Lower lobe of right lung (tissue), 2 donors: ENCODE measurements around the gene SCO2. TPM values are rescaled to one million over a fixed set of nuclear protein-coding genes. Genes with fewer than 3 reads are reported as not detected.

Experiments
- ATAC-seq, 2 donors: fragments of 200-7000 bp; cut with Tn5 transposase; one replicate each; pipeline ENCODE4 v1.9.1; 2020 to 2022; ENCODE audit warnings: mild to moderate bottlenecking in 2 of 2, moderate library complexity in 2 of 2
- DNase-seq: peaks from one replicate; pipeline ENCODE4 v3.0.0-alpha.2; 2020
- H3K27ac ChIP-seq: fragments of 200-600 bp; one replicate; pipeline ENCODE4 v1.8.0; 2022
- H3K27me3 ChIP-seq: fragments of 200-600 bp; one replicate; pipeline ENCODE4 v1.8.0; 2022; ENCODE audit warnings: low read depth
- H3K36me3 ChIP-seq: fragments of 200-600 bp; one replicate; pipeline ENCODE4 v1.8.0; 2022; ENCODE audit warnings: mild to moderate bottlenecking
- H3K4me1 ChIP-seq: fragments of 200-600 bp; one replicate; pipeline ENCODE4 v1.8.0; 2022
- H3K4me3 ChIP-seq: fragments of 200-600 bp; one replicate; pipeline ENCODE4 v1.8.0; 2022; ENCODE audit warnings: mild to moderate bottlenecking
- H3K9me3 ChIP-seq: fragments of 200-600 bp; one replicate; pipeline ENCODE4 v1.8.0; 2022
- intact Hi-C: fragments of 100-400 bp; cut with DNase I; formaldehyde crosslinking; loops from one replicate; pipeline ENCODE4 v1.11.0; 2022
- total RNA-seq: library from RNA; stranded (reverse); fragmentation: NEBNext Ultra II Directional; extraction: Animal tissue kit (Norgen Biotek cat#: 25700); gene quantifications from one replicate; pipeline ENCODE4 v1.2.1, GENCODE V29; 2021
- TF ChIP-seq, protein P1 (sequence below): fragments of 200-600 bp; IDR thresholded peaks from one replicate; pipeline ENCODE4 v1.8.0; 2022; ENCODE audit warnings: antibody characterized with exemption, mild to moderate bottlenecking
- donor health status: DM: no; HTN: yes; CAD: no; lungs with severe emphysema.

The SCO2 gene
- total RNA-seq, 1 donor from 2014 or later = 4.9 TPM

DNA sequence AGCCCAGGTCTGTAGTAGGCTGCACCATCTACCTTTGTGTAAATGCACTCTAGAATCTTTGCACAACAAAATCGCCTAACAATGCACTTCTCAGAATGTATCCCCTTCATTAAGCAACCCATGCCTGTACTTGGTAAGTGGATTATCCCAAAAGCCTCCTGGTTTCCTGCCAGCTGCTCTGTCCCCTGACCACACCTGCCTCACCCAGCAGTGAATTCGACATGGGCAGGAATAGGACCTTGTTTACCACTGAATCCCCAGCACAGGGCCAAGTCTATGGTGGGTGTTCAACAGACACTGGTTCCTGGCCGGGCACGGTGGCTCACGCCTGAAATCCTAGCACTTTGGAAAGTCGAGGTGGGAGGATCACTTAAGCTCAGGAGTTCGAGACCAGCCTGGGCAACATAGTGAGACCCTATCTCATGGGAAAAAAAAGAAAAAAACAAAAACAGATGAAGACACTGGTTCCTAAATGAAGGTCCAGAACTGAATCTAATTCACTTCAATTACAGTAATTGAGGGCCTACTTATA, 42.4 kb upstream of the SCO2 start:
- peaks cover 5% of the 10 kb centered on the region for H3K36me3 ChIP-seq
- intact Hi-C loops = no loop called here
- H3K4me1 ChIP-seq = peaks cover 8% of the 10 kb centered on the region
- H3K27ac ChIP-seq = no peak overlapping the region
- H3K9me3 ChIP-seq = no peaks in the 10 kb centered on the region
- no peaks in the 10 kb centered on the region for H3K27me3 ChIP-seq
- ATAC-seq (no peak), DNase-seq (no peak)
- no peak overlapping the region for H3K4me3 ChIP-seq
- TF ChIP-seq, protein P1, sequence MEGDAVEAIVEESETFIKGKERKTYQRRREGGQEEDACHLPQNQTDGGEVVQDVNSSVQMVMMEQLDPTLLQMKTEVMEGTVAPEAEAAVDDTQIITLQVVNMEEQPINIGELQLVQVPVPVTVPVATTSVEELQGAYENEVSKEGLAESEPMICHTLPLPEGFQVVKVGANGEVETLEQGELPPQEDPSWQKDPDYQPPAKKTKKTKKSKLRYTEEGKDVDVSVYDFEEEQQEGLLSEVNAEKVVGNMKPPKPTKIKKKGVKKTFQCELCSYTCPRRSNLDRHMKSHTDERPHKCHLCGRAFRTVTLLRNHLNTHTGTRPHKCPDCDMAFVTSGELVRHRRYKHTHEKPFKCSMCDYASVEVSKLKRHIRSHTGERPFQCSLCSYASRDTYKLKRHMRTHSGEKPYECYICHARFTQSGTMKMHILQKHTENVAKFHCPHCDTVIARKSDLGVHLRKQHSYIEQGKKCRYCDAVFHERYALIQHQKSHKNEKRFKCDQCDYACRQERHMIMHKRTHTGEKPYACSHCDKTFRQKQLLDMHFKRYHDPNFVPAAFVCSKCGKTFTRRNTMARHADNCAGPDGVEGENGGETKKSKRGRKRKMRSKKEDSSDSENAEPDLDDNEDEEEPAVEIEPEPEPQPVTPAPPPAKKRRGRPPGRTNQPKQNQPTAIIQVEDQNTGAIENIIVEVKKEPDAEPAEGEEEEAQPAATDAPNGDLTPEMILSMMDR = no peak

DNA sequence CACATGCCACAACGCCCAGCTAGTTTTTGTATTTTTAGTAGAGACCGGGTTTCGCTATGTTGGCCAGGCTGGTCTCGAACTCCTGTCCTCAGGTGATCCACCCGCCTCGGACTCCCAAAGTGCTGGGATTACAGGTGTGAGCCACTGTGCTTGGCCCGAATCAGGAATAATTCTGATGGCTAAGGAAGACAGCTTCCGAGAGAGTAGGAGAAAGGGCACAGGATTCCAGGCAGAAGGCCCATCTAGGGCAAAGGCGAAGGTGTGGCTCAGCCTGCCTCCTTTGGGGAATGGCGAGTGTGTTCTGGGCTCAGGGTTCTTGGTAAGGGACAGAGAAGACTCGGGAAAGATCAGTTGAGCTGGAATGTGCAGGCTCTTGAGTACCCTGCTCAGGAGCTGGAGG, 38.9 kb upstream of the SCO2 start:
- Histone ChIP-seq H3K4me1 (peaks cover 8% of the 10 kb centered on the region), H3K27me3 (no peaks in the 10 kb centered on the region), H3K4me3 (no peak overlapping the region), H3K9me3 (no peaks in the 10 kb centered on the region), H3K36me3 (no peaks in the 10 kb centered on the region), H3K27ac (no peak overlapping the region)
- intact Hi-C loops = no loop called here
- no peak for DNase-seq
- TF ChIP-seq, protein P1 = no peak
- ATAC-seq = no peak

DNA sequence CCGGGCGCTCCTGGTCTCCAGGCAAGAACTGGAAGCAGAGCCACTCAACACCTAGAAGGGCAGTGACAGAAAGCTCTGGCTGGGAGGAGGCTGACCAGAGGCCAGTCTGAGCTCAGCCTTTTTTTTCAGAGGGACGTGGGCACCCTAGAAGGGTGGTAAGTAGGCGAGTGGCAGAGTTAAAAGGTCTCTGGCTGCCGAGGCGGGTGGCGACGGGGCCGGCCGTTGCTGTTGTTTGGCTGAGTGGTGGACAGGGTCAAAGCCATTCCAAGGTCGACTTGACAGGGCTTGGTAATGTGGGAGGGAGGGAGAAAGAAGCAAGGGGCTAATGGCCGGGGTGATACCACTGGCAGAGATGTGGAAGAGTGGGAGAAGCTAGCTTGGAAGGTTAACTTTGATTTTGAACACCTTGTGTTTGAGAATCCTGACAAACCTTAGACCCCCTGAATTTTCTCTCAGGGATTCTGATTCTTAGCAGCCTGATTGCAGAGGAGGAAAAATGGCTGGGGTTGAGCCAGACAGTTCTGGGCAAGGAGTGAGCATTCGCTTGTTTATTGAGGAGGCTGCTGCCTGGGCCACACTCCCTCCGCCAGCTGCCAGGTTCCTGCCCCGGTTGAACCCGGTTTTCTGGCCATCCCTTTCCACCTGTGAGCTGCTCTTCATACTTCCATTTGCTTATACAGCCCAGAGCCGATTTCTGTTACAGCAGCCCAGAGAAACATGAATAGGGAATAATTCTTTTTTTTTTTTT, 38.2 kb upstream of the SCO2 start:
- H3K4me3 ChIP-seq = peak overlapping the region; percentile 70
- DNase-seq = no peak
- H3K27me3 ChIP-seq = no peaks in the 10 kb centered on the region
- intact Hi-C loops = no loop called here
- H3K4me1 ChIP-seq = peaks cover 8% of the 10 kb centered on the region
- no peaks in the 10 kb centered on the region for H3K9me3 ChIP-seq
- H3K36me3 ChIP-seq = no peaks in the 10 kb centered on the region
- ATAC-seq = peak; percentile 37 to 51
- TF ChIP-seq, protein P1 = no peak
- peak overlapping the region; percentile 75 for H3K27ac ChIP-seq

DNA sequence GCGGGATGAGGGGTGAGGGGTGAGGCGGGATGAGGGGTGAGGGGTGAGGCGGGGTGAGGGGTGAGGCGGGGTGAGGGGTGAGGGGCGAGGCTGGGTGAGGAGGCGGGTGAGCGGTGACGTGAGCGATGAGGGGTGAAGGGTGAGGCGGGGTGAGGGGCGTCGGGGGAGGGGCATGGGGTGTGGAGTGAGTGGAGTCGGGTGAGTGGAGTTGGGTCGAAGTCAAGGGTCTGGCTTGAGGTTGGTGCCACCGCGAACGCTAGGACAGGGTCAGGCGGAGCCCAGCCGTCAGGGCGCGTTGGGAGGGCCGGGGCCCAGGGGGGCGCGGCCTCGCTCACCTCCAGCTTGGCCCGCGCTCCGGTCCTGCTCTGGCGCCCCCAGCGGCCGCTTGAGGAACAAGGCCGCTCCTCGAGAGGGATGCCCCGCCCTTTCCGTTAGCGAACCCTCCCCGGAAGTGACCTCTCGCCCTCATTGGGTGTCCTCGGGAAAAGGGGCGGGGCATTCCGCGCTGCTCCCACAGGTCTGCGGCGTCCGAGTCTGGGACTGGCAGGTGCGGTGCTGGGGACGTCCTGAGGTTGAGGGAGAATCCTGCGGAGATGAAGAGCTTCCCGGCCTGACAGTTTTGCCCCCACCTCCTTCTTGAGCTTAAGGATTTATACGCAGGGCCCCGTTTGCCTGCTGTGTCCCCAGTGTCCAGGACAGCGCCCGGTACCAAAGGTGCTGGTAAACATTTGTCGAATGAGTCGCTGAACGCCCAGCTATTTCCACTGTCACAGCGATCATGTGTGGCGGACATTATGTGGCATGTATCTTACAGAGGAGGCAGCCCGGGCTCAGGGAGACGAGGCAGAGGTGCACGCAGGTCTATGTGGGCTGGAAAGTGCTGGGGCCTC, 37.4 kb upstream of the SCO2 start, which contains the start of gene SYCE3:
Gene SYCE3 (minus strand): TSS at position 397 of the 890 bp plus-strand sequence. CDS start 6,514 bp downstream, outside the sequence.
- Histone ChIP-seq H3K36me3 (no peaks in the 10 kb centered on the region), H3K4me3 (peak within 1 kb of the TSS; percentile 70), H3K4me1 (peaks cover 8% of the 10 kb centered on the region), H3K9me3 (no peaks in the 10 kb centered on the region), H3K27me3 (no peaks in the 10 kb centered on the region), H3K27ac (peak within 1 kb of the TSS; percentile 75)
- TF ChIP-seq, protein P1 = peak; percentile 97
- intact Hi-C loops = no loop called here
- ATAC-seq = peak; percentile 99
- DNase-seq = peak; percentile 99
